Measurements from ENCODE around the gene MAN1C1.

MAN1C1 gene

GRCh38 chr1:25767437-25767770, 150.8 kb downstream of the MAN1C1 start:
- no peak for DNase-seq

- DNase-seq, result no peak
Observed at GRCh38 chr1:25768999-25769398, 152.4 kb downstream of the MAN1C1 start.

GRCh38 chr1:25769625-25770383, 153.2 kb downstream of the MAN1C1 start:
- no peak for DNase-seq

- DNase-seq, result no peak
Observed at GRCh38 chr1:25770541-25771220, 154.1 kb downstream of the MAN1C1 start.

GRCh38 chr1:25771221-25772114, 154.9 kb downstream of the MAN1C1 start:
- peak; percentile 78 for DNase-seq

- no peak for DNase-seq
Observed at GRCh38 chr1:25772164-25772563, 155.6 kb downstream of the MAN1C1 start.

- no peak for DNase-seq
Observed at GRCh38 chr1:25772692-25773245, 156.2 kb downstream of the MAN1C1 start.

GRCh38 chr1:25773441-25774125, 157.0 kb downstream of the MAN1C1 start:
- no peak for DNase-seq

GRCh38 chr1:25774206-25774803, 157.7 kb downstream of the MAN1C1 start:
- DNase-seq, result no peak

GRCh38 chr1:25774921-25775771, 158.6 kb downstream of the MAN1C1 start:
- DNase-seq, result peak; percentile 84

GRCh38 chr1:25779388-25779787, 162.8 kb downstream of the MAN1C1 start:
- DNase-seq, result no peak

GRCh38 chr1:25779894-25780293, 163.3 kb downstream of the MAN1C1 start:
- DNase-seq, result no peak

GRCh38 chr1:25780318-25781129, 163.9 kb downstream of the MAN1C1 start:
- DNase-seq, result no peak

GRCh38 chr1:25781130-25781433, 164.5 kb downstream of the MAN1C1 start:
- DNase-seq, result no peak

GRCh38 chr1:25782608-25783201, 166.1 kb downstream of the MAN1C1 start:
- DNase-seq, result no peak

GRCh38 chr1:25784575-25785051, 168.0 kb downstream of the MAN1C1 start:
- DNase-seq, result no peak

- no peak for DNase-seq
Observed at GRCh38 chr1:25785333-25786067, 168.9 kb downstream of the MAN1C1 start.

GRCh38 chr1:25786887-25787759, 170.5 kb downstream of the MAN1C1 start:
- no peak for DNase-seq

Data from NCI-H2227 treated with DMSO at 0.1 percent for 48 hours (cell line).